ENCODE results near the gene ADAM15. TPM values are rescaled to one million over a fixed set of nuclear protein-coding genes. Genes with fewer than 3 reads are reported as not detected.
A peak's percentile ranks its signal among the peaks of the same experiment; 100 is the strongest.

The ADAM15 gene
- total RNA-seq, 2 experiments from 2014 or later, result 73.9 to 76.4 TPM

- Mint-ChIP-seq H3K4me3 (peak overlapping the region; percentile 30), H3K4me1 (peaks cover 66% of the 10 kb centered on the region)
These were observed 43.8 kb upstream of the ADAM15 start for GRCh38 chr1:155007251-155007828.

GRCh38 chr1:155008015-155008941 is 42.8 kb upstream of the ADAM15 start:
- ChIA-PET POLR2A (interaction anchor here (0.6 to 14.7 kb wide), 14 partner anchors 8 to 165 kb away, joined by 3 to 203 read pairs (median 4); partner anchors contain the start of genes CKS1B, FLAD1, KRTCAP2 and LENEP), CTCF (interaction anchor here (1.1 to 6.2 kb wide), 3 partner anchors 9 to 12 kb away, joined by 3 to 39 read pairs (median 14); no protein-coding TSS in a partner anchor)
- Mint-ChIP-seq H3K9me3 (no peaks in the 10 kb centered on the region), H3K27me3 (no peaks in the 10 kb centered on the region), H3K4me3 (peak overlapping the region; percentile 96), H3K4me1 (peaks cover 75% of the 10 kb centered on the region), H3K36me3 (ENCODE audit: low read depth) (peaks cover 54% of the 10 kb centered on the region), H3K27ac (peak overlapping the region; percentile 90)
- peak; percentile 77 for DNase-seq

More at GRCh38 chr1:155007251-155007828, 43.8 kb upstream of the ADAM15 start:
- H3K36me3 Mint-ChIP-seq (ENCODE audit: low read depth), result peaks cover 49% of the 10 kb centered on the region
- DNase-seq, result peak; percentile 24
- no peaks in the 10 kb centered on the region for H3K27me3 Mint-ChIP-seq
- H3K9me3 Mint-ChIP-seq, result no peaks in the 10 kb centered on the region
- ChIA-PET POLR2A (interaction anchor here (1.2 to 14.7 kb wide), 7 partner anchors 9 to 71 kb away, joined by 4 to 203 read pairs (median 12); partner anchors contain the start of genes CKS1B, FLAD1, LENEP and PMVK), CTCF (interaction anchor here (0.7 to 6.2 kb wide), 9 partner anchors 8 to 166 kb away, joined by 3 to 39 read pairs (median 4); partner anchors contain the start of genes FLAD1, KRTCAP2 and PBXIP1)
- peak overlapping the region; percentile 90 for H3K27ac Mint-ChIP-seq

- CTCF ChIA-PET, result interaction anchor here (2.1 to 6.2 kb wide), 2 partner anchors 8 to 10 kb away, joined by 14 to 39 read pairs; no protein-coding TSS in a partner anchor
- POLR2A ChIA-PET, result interaction anchor here (1.0 to 14.7 kb wide), 9 partner anchors 7 to 382 kb away, joined by 3 to 203 read pairs (median 4); partner anchors contain the start of genes CKS1B, FLAD1, KRTCAP2 and LENEP
- H3K36me3 Mint-ChIP-seq (ENCODE audit: low read depth), result peaks cover 55% of the 10 kb centered on the region
- peak; percentile 45 for DNase-seq
- H3K4me1 Mint-ChIP-seq, result peaks cover 80% of the 10 kb centered on the region
- no peaks in the 10 kb centered on the region for H3K9me3 Mint-ChIP-seq
- no peaks in the 10 kb centered on the region for H3K27me3 Mint-ChIP-seq
- peak overlapping the region; percentile 90 for H3K27ac Mint-ChIP-seq
- H3K4me3 Mint-ChIP-seq, result peak overlapping the region; percentile 96
These were observed 41.9 kb upstream of the ADAM15 start for GRCh38 chr1:155009221-155009711.

- Mint-ChIP-seq H3K4me3 (peak overlapping the region; percentile 96), H3K36me3 (ENCODE audit: low read depth) (peaks cover 55% of the 10 kb centered on the region), H3K27ac (peak overlapping the region; percentile 90), H3K4me1 (peaks cover 80% of the 10 kb centered on the region), H3K9me3 (no peaks in the 10 kb centered on the region), H3K27me3 (no peaks in the 10 kb centered on the region)
- no peak for DNase-seq
- POLR2A ChIA-PET, result interaction anchor here (0.8 to 14.7 kb wide), 8 partner anchors 11 to 383 kb away, joined by 3 to 203 read pairs (median 4); partner anchors contain the start of genes CKS1B, FLAD1, KRTCAP2 and LENEP
- CTCF ChIA-PET, result interaction anchor here (0.9 kb wide), 1 partner anchor 35 kb away, joined by 3 read pairs; no protein-coding TSS in a partner anchor
These were observed 41.4 kb upstream of the ADAM15 start for GRCh38 chr1:155009742-155010141.

GRCh38 chr1:155010211-155010918 is 40.8 kb upstream of the ADAM15 start:
- DNase-seq, result peak; percentile 53
- ChIA-PET POLR2A (interaction anchor here (0.6 to 14.7 kb wide), 8 partner anchors 10 to 73 kb away, joined by 3 to 203 read pairs (median 5); partner anchors contain the start of genes CKS1B, FLAD1, LENEP and PMVK), CTCF (interaction anchor here (0.6 to 1.1 kb wide), 4 partner anchors 10 to 75 kb away, joined by 3 read pairs; no protein-coding TSS in a partner anchor)
- H3K4me1 Mint-ChIP-seq, result peaks cover 81% of the 10 kb centered on the region
- peak overlapping the region; percentile 90 for H3K27ac Mint-ChIP-seq
- H3K36me3 Mint-ChIP-seq (ENCODE audit: low read depth), result peaks cover 55% of the 10 kb centered on the region
- no peaks in the 10 kb centered on the region for H3K9me3 Mint-ChIP-seq
- no peaks in the 10 kb centered on the region for H3K27me3 Mint-ChIP-seq
- H3K4me3 Mint-ChIP-seq, result peak overlapping the region; percentile 96

GRCh38 chr1:155011004-155011416 is 40.1 kb upstream of the ADAM15 start:
- H3K27me3 Mint-ChIP-seq, result no peaks in the 10 kb centered on the region
- no peak for DNase-seq
- peaks cover 59% of the 10 kb centered on the region for H3K36me3 Mint-ChIP-seq (ENCODE audit: low read depth)
- no peaks in the 10 kb centered on the region for H3K9me3 Mint-ChIP-seq
- peak overlapping the region; percentile 90 for H3K27ac Mint-ChIP-seq
- POLR2A ChIA-PET, result interaction anchor here (1.0 to 14.7 kb wide), 6 partner anchors 10 to 74 kb away, joined by 3 to 203 read pairs (median 8); partner anchors contain the start of genes CKS1B, LENEP, PMVK and ZBTB7B
- H3K4me3 Mint-ChIP-seq, result peak overlapping the region; percentile 96
- CTCF ChIA-PET, result interaction anchor here (0.8 to 1.1 kb wide), 2 partner anchors 9 to 74 kb away, joined by 3 read pairs; no protein-coding TSS in a partner anchor
- H3K4me1 Mint-ChIP-seq, result peaks cover 81% of the 10 kb centered on the region

- CTCF ChIA-PET, result interaction anchor here (0.5 to 8.1 kb wide), 4 partner anchors 15 to 452 kb away, joined by 3 to 139 read pairs (median 5); partner anchors contain the start of genes LENEP and ZBTB7B
- H3K27ac Mint-ChIP-seq, result peak overlapping the region; percentile 90
- POLR2A ChIA-PET, result interaction anchor here (1.0 to 14.7 kb wide), 8 partner anchors 9 to 162 kb away, joined by 3 to 203 read pairs (median 6); partner anchors contain the start of genes FLAD1, KRTCAP2, LENEP and ZBTB7B
- H3K4me3 Mint-ChIP-seq, result peak overlapping the region; percentile 96
- H3K9me3 Mint-ChIP-seq, result no peaks in the 10 kb centered on the region
- H3K4me1 Mint-ChIP-seq, result peaks cover 81% of the 10 kb centered on the region
- peaks cover 61% of the 10 kb centered on the region for H3K36me3 Mint-ChIP-seq (ENCODE audit: low read depth)
- no peak for DNase-seq
- no peaks in the 10 kb centered on the region for H3K27me3 Mint-ChIP-seq
These were observed 39.6 kb upstream of the ADAM15 start for GRCh38 chr1:155011437-155012025.

DNA sequence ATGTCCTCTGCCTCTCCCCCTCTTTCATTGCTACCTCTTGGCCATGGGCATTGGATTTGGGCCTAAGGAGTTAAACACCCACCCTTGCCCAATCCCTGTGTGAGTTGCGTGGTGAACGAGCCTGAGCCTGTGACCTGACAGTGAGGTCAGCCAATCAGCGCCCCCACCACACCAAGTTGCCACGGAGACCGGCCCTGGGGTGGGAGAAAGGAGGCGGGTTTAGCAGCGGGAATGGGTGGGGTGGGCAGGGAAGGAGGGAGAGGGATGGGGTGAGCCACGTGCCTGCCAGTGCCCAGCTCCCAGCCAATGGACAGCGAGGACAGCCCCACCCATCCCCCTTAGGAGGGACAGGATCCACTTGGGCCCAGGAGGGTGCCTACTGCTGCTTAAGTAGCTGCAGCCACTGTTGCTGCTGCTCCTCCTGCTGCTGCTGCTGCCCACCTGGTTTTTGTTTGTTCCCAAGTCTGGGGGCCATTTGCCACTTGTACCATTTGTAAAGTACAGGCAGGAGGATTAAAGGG is 39.0 kb upstream of the ADAM15 start:
- Mint-ChIP-seq H3K36me3 (ENCODE audit: low read depth) (peaks cover 63% of the 10 kb centered on the region), H3K4me3 (peak overlapping the region; percentile 77), H3K4me1 (peaks cover 81% of the 10 kb centered on the region), H3K27me3 (no peaks in the 10 kb centered on the region), H3K9me3 (no peaks in the 10 kb centered on the region), H3K27ac (peak overlapping the region; percentile 89)
- ChIA-PET CTCF (interaction anchor here (0.9 to 8.1 kb wide), 6 partner anchors 15 to 453 kb away, joined by 3 to 139 read pairs (median 4); partner anchors contain the start of genes KRTCAP2, LENEP and ZBTB7B), POLR2A (interaction anchor here (1.0 to 14.7 kb wide), 10 partner anchors 10 to 161 kb away, joined by 3 to 203 read pairs (median 5); partner anchors contain the start of genes CKS1B, FLAD1, KRTCAP2 and LENEP)
- DNase-seq, result peak; percentile 69

DNA sequence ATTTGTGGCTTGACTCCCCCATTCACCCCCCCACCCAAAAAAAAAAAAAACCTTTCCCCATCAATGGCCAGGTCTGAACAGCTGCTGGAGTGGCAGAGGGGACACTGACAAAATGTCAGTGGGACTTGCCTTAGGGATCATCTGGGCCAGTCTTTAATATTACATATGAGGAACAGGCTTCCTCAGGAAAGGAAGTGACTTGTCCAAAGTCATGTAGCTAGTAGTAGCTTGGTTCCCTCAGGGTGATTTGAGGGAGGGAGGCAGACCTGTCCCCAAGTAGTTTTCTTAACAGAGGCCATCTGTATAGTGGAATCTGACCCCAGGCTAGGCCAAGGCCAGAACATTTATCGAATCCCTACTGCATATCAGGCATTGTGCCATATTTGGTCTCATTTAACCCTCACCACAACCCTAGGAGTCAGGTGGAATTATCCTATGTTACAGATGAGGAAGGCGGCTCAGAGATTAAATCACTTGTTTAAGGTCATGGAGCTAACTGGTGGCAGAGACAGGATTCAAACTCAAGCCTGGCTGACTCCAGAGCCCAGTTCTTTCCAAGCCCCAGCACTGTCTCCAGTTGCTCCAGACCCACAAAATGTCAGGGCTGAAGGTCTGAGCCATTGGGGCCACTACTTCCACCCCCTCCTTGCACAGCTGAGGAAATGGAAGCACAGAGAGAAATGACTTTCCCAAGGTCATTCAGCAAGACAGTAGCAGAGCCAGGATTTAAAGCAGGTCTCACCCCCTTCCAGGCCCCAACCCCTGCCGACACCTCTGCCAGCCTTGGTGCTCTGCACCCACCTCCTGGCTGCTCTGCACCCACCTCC is 38.1 kb upstream of the ADAM15 start:
- H3K9me3 Mint-ChIP-seq, result no peaks in the 10 kb centered on the region
- peaks cover 78% of the 10 kb centered on the region for H3K4me1 Mint-ChIP-seq
- no peak for DNase-seq
- H3K27me3 Mint-ChIP-seq, result no peaks in the 10 kb centered on the region
- ChIA-PET POLR2A (interaction anchor here (1.0 to 14.7 kb wide), 11 partner anchors 9 to 160 kb away, joined by 3 to 203 read pairs (median 5); partner anchors contain the start of genes ADAM15, CKS1B, FLAD1 and KRTCAP2), CTCF (interaction anchor here (0.6 to 8.1 kb wide), 8 partner anchors 16 to 453 kb away, joined by 3 to 139 read pairs (median 4); partner anchors contain the start of genes FLAD1, KRTCAP2, LENEP and ZBTB7B)
- peaks cover 64% of the 10 kb centered on the region for H3K36me3 Mint-ChIP-seq (ENCODE audit: low read depth)
- H3K4me3 Mint-ChIP-seq, result peak overlapping the region; percentile 77
- peak overlapping the region; percentile 89 for H3K27ac Mint-ChIP-seq

- H3K36me3 Mint-ChIP-seq (ENCODE audit: low read depth), result peaks cover 67% of the 10 kb centered on the region
These were observed 37.5 kb upstream of the ADAM15 start for GRCh38 chr1:155013632-155014031.

More at GRCh38 chr1:155013632-155014031, 37.5 kb upstream of the ADAM15 start:
- peak; percentile 55 for DNase-seq
- POLR2A ChIA-PET, result interaction anchor here (1.0 to 14.7 kb wide), 7 partner anchors 9 to 159 kb away, joined by 3 to 203 read pairs (median 5); partner anchors contain the start of genes ADAM15, FLAD1, KRTCAP2 and LENEP
- H3K4me1 Mint-ChIP-seq, result peaks cover 75% of the 10 kb centered on the region
- no peaks in the 10 kb centered on the region for H3K27me3 Mint-ChIP-seq
- H3K4me3 Mint-ChIP-seq, result peak overlapping the region; percentile 77
- peak overlapping the region; percentile 89 for H3K27ac Mint-ChIP-seq
- no peaks in the 10 kb centered on the region for H3K9me3 Mint-ChIP-seq
- CTCF ChIA-PET, result interaction anchor here (0.8 to 8.1 kb wide), 9 partner anchors 9 to 454 kb away, joined by 3 to 139 read pairs (median 4); partner anchors contain the start of genes ADAM15, FLAD1, KRTCAP2 and LENEP
